HG02571 (cell line): ENCODE results near the gene KEL.

Experiments used
- ATAC-seq: cut with Tn5 transposase; IDR thresholded peaks from one replicate; pipeline ENCODE4 v1.9.1; 2021; ENCODE audit warnings: mild to moderate bottlenecking, moderate library complexity; ENCODE audit not compliant: unreplicated experiment

Gene KEL

GRCh38 chr7:142961595-142961972 lies 579 bp downstream of the KEL start:
- no peak for ATAC-seq

- no peak for ATAC-seq
Observed at GRCh38 chr7:142960955-142961512, 1.1 kb downstream of the KEL start.

- no peak for ATAC-seq
Observed at GRCh38 chr7:142959202-142959601, 3.0 kb downstream of the KEL start.

GRCh38 chr7:142957723-142958122 lies 4.4 kb downstream of the KEL start:
- no peak for ATAC-seq

- no peak for ATAC-seq
Observed at GRCh38 chr7:142956951-142957623, 5.1 kb downstream of the KEL start.

GRCh38 chr7:142954680-142955268 lies 7.4 kb downstream of the KEL start:
- ATAC-seq, result no peak

GRCh38 chr7:142950235-142950634 lies 11.9 kb downstream of the KEL start:
- no peak for ATAC-seq

GRCh38 chr7:142948603-142949002 lies 13.6 kb downstream of the KEL start:
- no peak for ATAC-seq

GRCh38 chr7:142945001-142945400 lies 17.2 kb downstream of the KEL start:
- ATAC-seq, result no peak

- ATAC-seq, result no peak
Observed at GRCh38 chr7:142943706-142944268, 18.4 kb downstream of the KEL start.

GRCh38 chr7:142942746-142943145 lies 19.4 kb downstream of the KEL start:
- ATAC-seq, result no peak

GRCh38 chr7:142941541-142941940 lies 20.6 kb downstream of the KEL start:
- no peak for ATAC-seq

- no peak for ATAC-seq
Observed at GRCh38 chr7:142940966-142941535, 21.1 kb downstream of the KEL start.

GRCh38 chr7:142939226-142939910 lies 22.8 kb downstream of the KEL start, which contains the start of gene LLCFC1:
Gene LLCFC1 (plus strand): TSS chr7:142939484. CDS start chr7:142939622, 138 bp downstream.
- ATAC-seq, result no peak

GRCh38 chr7:142938611-142939010 lies 23.6 kb downstream of the KEL start:
- ATAC-seq, result no peak

- ATAC-seq, result no peak
Observed at GRCh38 chr7:142935941-142936565, 26.1 kb downstream of the KEL start.

GRCh38 chr7:142934056-142934455 lies 28.1 kb downstream of the KEL start:
- no peak for ATAC-seq

- no peak for ATAC-seq
Observed at GRCh38 chr7:142933624-142934023, 28.5 kb downstream of the KEL start, which contains the start of gene TRPV5. Gene TRPV5 (minus strand): TSS chr7:142933746. CDS start chr7:142933459, 287 bp downstream.

- no peak for ATAC-seq
Observed at GRCh38 chr7:142933092-142933475, 29.1 kb downstream of the KEL start.

GRCh38 chr7:142932386-142933091 lies 29.6 kb downstream of the KEL start:
- ATAC-seq, result no peak
